GM19238 (cell line): ENCODE measurements around the gene GPR87.

Source experiments
- DNase-seq: peaks from one replicate; pipeline ENCODE4 v3.0.0; 2011; ENCODE audit warnings: low spot score; ENCODE audit not compliant: insufficient read length

GPR87 gene

GRCh38 chr3:151315846-151316245 lies 774 bp downstream of the GPR87 start:
- no peak for DNase-seq

- DNase-seq: no peak
Measured at GRCh38 chr3:151315136-151315535, 1.5 kb downstream of the GPR87 start.

- DNase-seq: no peak
Measured at GRCh38 chr3:151314593-151314992, 2.0 kb downstream of the GPR87 start.

GRCh38 chr3:151314137-151314536 lies 2.5 kb downstream of the GPR87 start:
- no peak for DNase-seq

- DNase-seq: no peak
Measured at GRCh38 chr3:151312972-151313371, 3.6 kb downstream of the GPR87 start.

- no peak for DNase-seq
Measured at GRCh38 chr3:151309566-151309965, 7.1 kb downstream of the GPR87 start.

- DNase-seq: no peak
Measured at GRCh38 chr3:151307583-151308488, 8.8 kb downstream of the GPR87 start.

GRCh38 chr3:151307131-151307530 lies 9.5 kb downstream of the GPR87 start:
- DNase-seq: no peak

GRCh38 chr3:151306168-151306810 lies 10.3 kb downstream of the GPR87 start:
- DNase-seq: no peak

GRCh38 chr3:151305775-151306151 lies 10.9 kb downstream of the GPR87 start:
- DNase-seq: no peak

- no peak for DNase-seq
Measured at GRCh38 chr3:151305060-151305774, 11.4 kb downstream of the GPR87 start.

- DNase-seq: no peak
Measured at GRCh38 chr3:151303751-151304150, 12.9 kb downstream of the GPR87 start.

GRCh38 chr3:151301787-151302186 lies 14.8 kb downstream of the GPR87 start:
- no peak for DNase-seq

GRCh38 chr3:151300539-151300938 lies 16.1 kb downstream of the GPR87 start:
- no peak for DNase-seq

GRCh38 chr3:151299006-151299405 lies 17.6 kb downstream of the GPR87 start:
- no peak for DNase-seq

GRCh38 chr3:151297429-151297828 lies 19.2 kb downstream of the GPR87 start:
- no peak for DNase-seq

- DNase-seq: no peak
Measured at GRCh38 chr3:151296226-151296625, 20.4 kb downstream of the GPR87 start.

GRCh38 chr3:151293127-151293526 lies 23.5 kb downstream of the GPR87 start:
- DNase-seq: no peak

GRCh38 chr3:151290673-151291072 lies 25.9 kb downstream of the GPR87 start:
- DNase-seq: no peak

- DNase-seq: no peak
Measured at GRCh38 chr3:151289445-151289844, 27.2 kb downstream of the GPR87 start.

GRCh38 chr3:151285940-151286339 lies 30.7 kb downstream of the GPR87 start:
- no peak for DNase-seq

GRCh38 chr3:151283907-151284461 lies 32.6 kb downstream of the GPR87 start:
- DNase-seq: no peak
